ENCODE data around the gene TMEM100. TPM values are rescaled to one million over a fixed set of nuclear protein-coding genes. Genes with fewer than 3 reads are reported as not detected.

TMEM100 gene
- total and polyA plus RNA-seq, 2 of the 8 experiments (the other 6 are each of a cell fraction or from before 2014, with no cell fraction given), result 0.36 to 0.48 TPM

- TF ChIP-seq CTBP2 (IDR thresholded peaks at IDR 0.05; ENCODE audit: borderline replicate concordance, insufficient read depth, insufficient read length, low read length) (no peak), KDM5A (IDR thresholded peaks at IDR 0.05; ENCODE audit: low read length) (no peak), PHF8 (conservative IDR thresholded peaks at IDR 0.05; ENCODE audit: low read depth, low read length) (no peak)
Observed at GRCh38 chr17:55765472-55765871, 42.8 kb upstream of the TMEM100 start (continued).

All from H1 (cell line).